Measurements from ENCODE around the gene DNAJC18.

Gene DNAJC18

DNA sequence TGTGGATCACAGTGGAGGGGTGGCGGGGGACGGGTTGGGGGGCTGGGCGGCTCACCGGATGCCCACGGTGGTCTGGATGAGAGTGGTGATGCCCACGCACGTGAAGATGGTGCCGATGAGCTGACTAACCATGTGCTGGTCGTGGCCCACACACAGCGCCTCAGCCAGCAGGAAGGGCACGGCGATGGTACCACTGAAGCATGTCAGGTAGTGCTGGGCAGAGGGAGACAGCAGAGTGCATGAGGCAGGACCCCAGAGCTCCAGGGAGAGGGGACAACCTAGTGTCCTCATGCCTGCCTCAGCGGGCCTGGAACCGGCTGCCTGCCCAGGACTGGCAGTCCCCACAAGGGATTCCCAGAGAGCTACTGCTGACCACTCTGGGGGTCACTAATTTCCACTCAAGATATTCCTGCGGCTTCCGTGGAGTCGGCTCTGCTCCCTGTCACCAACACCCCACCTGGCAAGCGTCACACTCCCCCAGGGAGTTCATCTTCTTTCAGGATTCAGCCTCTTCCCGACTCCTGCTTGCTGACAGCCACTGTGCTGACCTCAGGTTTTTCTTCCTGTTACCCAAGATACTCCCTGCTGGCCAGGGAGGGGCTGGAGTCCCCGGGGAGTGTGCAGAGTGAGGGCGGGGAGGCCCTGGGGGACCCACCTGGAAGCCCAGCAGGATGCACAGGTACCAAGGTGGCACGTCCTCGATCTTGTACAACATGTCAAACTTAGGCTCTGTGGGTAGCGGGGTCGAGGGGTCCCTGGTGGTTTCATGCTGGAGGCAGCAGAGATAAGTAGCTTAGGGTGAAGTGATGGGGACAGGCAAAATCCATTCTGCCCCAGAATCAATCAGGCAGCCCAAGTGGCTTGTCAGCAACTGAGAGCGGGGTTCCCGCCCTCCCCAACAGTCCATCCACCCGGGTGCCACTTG is 57.2 kb downstream of the DNAJC18 start:
- TF ChIP-seq, protein P1, sequence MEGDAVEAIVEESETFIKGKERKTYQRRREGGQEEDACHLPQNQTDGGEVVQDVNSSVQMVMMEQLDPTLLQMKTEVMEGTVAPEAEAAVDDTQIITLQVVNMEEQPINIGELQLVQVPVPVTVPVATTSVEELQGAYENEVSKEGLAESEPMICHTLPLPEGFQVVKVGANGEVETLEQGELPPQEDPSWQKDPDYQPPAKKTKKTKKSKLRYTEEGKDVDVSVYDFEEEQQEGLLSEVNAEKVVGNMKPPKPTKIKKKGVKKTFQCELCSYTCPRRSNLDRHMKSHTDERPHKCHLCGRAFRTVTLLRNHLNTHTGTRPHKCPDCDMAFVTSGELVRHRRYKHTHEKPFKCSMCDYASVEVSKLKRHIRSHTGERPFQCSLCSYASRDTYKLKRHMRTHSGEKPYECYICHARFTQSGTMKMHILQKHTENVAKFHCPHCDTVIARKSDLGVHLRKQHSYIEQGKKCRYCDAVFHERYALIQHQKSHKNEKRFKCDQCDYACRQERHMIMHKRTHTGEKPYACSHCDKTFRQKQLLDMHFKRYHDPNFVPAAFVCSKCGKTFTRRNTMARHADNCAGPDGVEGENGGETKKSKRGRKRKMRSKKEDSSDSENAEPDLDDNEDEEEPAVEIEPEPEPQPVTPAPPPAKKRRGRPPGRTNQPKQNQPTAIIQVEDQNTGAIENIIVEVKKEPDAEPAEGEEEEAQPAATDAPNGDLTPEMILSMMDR (IDR thresholded peaks at IDR 0.05; ENCODE audit: low read depth, low read length) = no peak
- no peak for DNase-seq (ENCODE audit: low read depth in 2 of 2)
- H3K4me3 ChIP-seq (replicated peaks in 1 of 2; ENCODE audit: low read depth in 2 of 2, low read length in 2 of 2) = no peak overlapping the region

DNA sequence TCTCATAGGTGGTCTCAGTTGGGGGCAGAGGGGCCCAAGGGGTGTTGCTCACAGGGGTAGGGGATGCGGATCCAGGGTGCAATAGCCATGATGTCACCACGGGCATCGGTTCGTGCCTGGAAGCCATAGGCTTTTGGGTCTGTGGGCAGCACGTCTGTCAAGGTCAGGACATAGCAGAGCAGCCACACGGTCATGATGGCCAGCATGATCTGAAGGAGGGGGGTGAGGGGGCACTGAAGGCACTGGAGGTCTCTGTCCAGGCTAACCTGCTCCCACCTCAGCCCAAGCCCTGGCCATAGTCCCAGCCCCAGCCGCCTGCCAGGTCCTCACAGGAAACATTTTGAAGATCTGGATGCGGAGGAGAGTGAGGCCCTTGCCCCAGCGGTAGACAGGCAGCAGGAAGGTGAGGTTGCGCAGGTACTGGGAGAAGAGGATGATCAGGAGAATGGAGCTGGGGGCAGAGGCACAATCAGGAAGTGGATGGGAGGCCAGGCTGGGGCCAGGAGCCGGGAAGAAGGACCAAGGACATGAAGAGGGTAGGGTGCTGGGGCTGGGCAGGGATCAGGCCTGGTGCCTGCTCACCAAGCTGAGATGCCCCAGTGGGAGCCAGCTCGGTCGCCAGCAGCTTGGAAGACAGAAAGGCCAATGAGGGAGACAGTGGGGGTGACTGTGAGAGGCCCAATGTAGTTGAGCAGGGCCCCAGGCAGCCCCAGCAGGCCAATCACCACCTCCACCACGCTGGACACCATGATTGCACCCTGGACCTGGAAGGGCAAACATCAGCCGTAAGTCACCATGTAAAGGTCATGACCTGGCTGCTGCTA is 59.5 kb downstream of the DNAJC18 start:
- H3K4me3 ChIP-seq (replicated peaks in 1 of 2; ENCODE audit: low read depth in 2 of 2, low read length in 2 of 2) = no peak overlapping the region
- TF ChIP-seq, protein P1 (IDR thresholded peaks at IDR 0.05; ENCODE audit: low read depth, low read length) = no peak
- no peak for DNase-seq (ENCODE audit: low read depth in 2 of 2)

DNA sequence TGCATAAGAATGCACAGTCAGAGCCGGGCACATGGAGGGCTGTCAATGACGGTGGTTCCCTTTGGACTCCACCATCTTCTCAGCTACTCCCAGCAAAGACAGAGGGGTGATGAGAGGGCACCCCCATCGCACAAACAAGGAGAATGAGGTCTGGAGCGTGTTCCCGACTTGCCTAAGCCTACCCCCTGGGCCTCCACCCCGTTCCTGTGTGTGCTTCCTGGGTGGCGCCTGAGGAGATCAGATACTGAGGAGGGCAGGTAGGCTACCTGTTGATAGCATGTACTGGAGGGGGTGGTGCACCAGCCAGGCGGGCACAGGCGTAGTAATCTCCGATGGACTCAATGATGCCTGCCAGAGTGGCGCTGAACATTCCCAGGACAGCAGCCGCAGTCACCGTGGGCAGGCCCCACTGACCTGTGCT is 60.4 kb downstream of the DNAJC18 start:
- H3K4me3 ChIP-seq (replicated peaks in 1 of 2; ENCODE audit: low read depth in 2 of 2, low read length in 2 of 2) = no peak overlapping the region
- DNase-seq (ENCODE audit: low read depth in 2 of 2) = no peak
- TF ChIP-seq, protein P1 (IDR thresholded peaks at IDR 0.05; ENCODE audit: low read depth, low read length) = no peak

DNA sequence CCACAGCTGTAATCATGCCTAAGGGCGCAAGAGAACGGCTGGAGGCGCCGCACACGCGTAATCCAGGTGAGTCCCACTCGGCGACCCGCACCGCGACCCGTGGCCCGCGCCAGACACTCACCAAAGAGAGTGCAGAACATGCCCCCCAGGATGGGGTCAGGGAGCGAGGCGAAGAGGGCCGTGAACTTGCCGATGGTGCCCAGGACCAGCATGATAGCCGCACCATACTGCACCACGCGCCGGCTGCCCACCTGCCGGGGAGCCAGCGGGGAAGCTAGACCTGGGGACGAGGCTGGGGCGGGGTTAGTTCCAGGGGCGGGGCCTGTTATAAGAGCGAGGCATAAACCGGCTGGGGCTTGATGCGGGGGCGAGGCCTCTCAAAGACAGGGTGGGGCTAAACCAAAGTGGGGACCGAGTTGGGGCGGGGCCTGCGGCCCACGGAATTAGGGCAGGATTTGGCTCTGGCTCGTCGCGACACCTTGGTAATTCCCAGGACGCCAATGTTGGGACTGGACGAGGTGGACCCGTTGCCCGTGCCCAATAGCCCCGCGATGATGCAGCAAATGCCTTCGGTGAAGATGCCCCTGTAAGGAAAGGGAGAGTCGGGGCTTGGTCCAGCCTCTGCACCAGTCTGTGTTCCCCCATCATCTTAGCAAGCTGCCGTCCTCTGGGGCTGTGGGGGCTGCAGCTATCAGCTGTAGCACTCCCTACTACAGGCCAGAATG is 61.1 kb downstream of the DNAJC18 start:
- DNase-seq (ENCODE audit: low read depth in 2 of 2) = no peak
- TF ChIP-seq, protein P1 (IDR thresholded peaks at IDR 0.05; ENCODE audit: low read depth, low read length) = no peak
- H3K4me3 ChIP-seq (replicated peaks in 1 of 2; ENCODE audit: low read depth in 2 of 2, low read length in 2 of 2) = no peak overlapping the region

DNA sequence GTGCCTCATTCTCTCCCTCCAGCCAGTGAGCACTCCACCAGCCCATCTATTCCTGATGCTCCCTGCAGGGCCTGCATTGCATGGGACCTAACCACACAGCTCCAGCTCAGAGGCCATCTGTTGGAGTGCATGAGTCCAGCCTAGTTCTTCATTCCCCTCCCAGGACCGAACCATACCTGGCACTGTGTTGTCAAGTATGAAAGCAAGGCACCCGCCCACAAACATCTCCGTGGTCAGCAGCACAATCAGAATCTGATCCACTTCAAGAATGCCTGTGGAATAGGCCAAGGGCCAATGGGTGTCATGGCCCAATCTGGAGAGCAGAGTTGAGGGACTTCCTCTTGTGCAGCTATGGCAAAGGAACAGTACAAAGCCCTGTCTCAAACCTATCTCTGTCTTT is 62.1 kb downstream of the DNAJC18 start:
- H3K4me3 ChIP-seq (replicated peaks in 1 of 2; ENCODE audit: low read depth in 2 of 2, low read length in 2 of 2) = no peak overlapping the region
- TF ChIP-seq, protein P1 (IDR thresholded peaks at IDR 0.05; ENCODE audit: low read depth, low read length) = no peak
- DNase-seq (ENCODE audit: low read depth in 2 of 2) = no peak

DNA sequence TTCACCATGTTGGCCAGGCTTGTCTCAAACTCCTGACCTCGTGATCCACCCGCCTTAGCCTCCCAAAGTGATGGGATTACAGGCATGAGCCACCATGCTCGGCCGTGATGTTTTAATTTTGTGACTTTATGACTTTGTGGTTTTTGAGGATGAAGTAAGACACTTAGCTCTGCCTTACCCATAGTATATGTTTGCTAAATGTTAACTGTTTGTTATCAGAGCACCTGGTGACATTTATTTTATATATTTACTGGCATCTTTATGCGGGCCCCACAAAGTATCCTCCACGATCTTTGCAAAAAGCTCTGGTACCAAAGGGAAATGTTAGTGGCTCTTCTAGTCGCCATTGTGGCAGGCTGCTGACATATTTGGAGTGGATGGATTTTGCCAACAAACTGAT is 63.0 kb downstream of the DNAJC18 start:
- TF ChIP-seq, protein P1 (IDR thresholded peaks at IDR 0.05; ENCODE audit: low read depth, low read length) = no peak
- no peak overlapping the region for H3K4me3 ChIP-seq (replicated peaks in 1 of 2; ENCODE audit: low read depth in 2 of 2, low read length in 2 of 2)
- no peak for DNase-seq (ENCODE audit: low read depth in 2 of 2)
